HepG2 (cell line): Measurements from ENCODE around the gene CDC42BPG. TPM values are rescaled to one million over a fixed set of nuclear protein-coding genes. Genes with fewer than 3 reads are reported as not detected.

Experiments
- ATAC-seq: fragments of 200-7000 bp; cut with Tn5 transposase; 3 replicates; pipeline ENCODE4 v1.9.1; 2020; ENCODE audit warnings: mild to moderate bottlenecking, moderate library complexity
- BruUV-seq: library from RNA; stranded (reverse); fragments of 400-500 nt; replicated peaks from 2 replicates; lab custom pipeline; 2021; lab: Mats Ljungman, UMichigan
- CTCF ChIA-PET: fragments of 300-600 bp; formaldehyde crosslinking; extraction: SDS; loops from one replicate; lab custom pipeline; 2021; ENCODE audit warnings: low total read pairs, inconsistent platforms, low intra/inter-chr PET ratio; lab: Yijun Ruan, JAX
- POLR2A ChIA-PET: fragments of 350-600 bp; sonication (Branson Sonifier 250); formaldehyde crosslinking; loops from one replicate; lab custom pipeline; 2020; ENCODE audit warnings: antibody characterized with exemption, inconsistent platforms; lab: Yijun Ruan, JAX
- DNase-seq: peaks from one replicate; pipeline ENCODE4 v3.0.0-alpha.2; 2015; ENCODE audit warnings: low spot score
- FAIRE-seq: peaks from 3 replicates; lab custom pipeline; 2011; peaks lifted over from hg19 to GRCh38; lab: Jason Lieb, UNC
- H2AFZ ChIP-seq: one replicate; pipeline ENCODE4 v1.6.1; 2011; ENCODE audit warnings: low read length, inconsistent platforms
- H3K27ac ChIP-seq: fragments of 300-600 bp; 3 replicates; pipeline ENCODE4 v1.8.0; 2011; ENCODE audit warnings: mixed run types, mild to moderate bottlenecking, mixed read lengths, low read length, inconsistent platforms; ENCODE audit not compliant: insufficient read depth; ENCODE audit errors: extremely low read length
- H3K27me3 ChIP-seq, 2 experiments: fragments of 200-600 bp in 1 of 2; 2 replicates in 1 of 2; 3 replicates in 1 of 2; pipeline versions ENCODE4 v1.6.0 to v1.8.0; 2011; ENCODE audit warnings: low read length in 2 of 2, mild to moderate bottlenecking in 2 of 2, moderate library complexity in 2 of 2, inconsistent platforms in 1 of 2; ENCODE audit not compliant: insufficient read depth in 2 of 2, control insufficient read depth in 1 of 2
- H3K36me3 ChIP-seq, 2 experiments: fragments of 200-600 bp in 1 of 2; replicated peaks in 1 of 2; 2 replicates in 1 of 2; 3 replicates in 1 of 2; pipeline versions ENCODE4 v1.5.1 to v1.8.0; 2011; ENCODE audit warnings: low read length in 2 of 2, inconsistent platforms in 1 of 2; ENCODE audit not compliant: insufficient read depth in 2 of 2, control insufficient read depth in 1 of 2
- H3K4me1 ChIP-seq: 2 replicates; pipeline ENCODE4 v1.5.1; 2012; ENCODE audit warnings: low read length, inconsistent platforms; ENCODE audit not compliant: insufficient read depth
- H3K4me2 ChIP-seq: 2 replicates; pipeline ENCODE4 v1.6.0; 2011; ENCODE audit warnings: low read depth, low read length, inconsistent platforms
- H3K4me3 ChIP-seq, 3 experiments: fragments of 200-600 bp in 1 of 3; sonication (generic), shearing (Covaris generic) in 1 of 3; replicated peaks in 1 of 3; 2 replicates each; pipeline ENCODE4 v1.5.1; 2011 to 2016; ENCODE audit warnings: low read length in 3 of 3, inconsistent platforms in 2 of 3, low read depth in 2 of 3, mild to moderate bottlenecking in 2 of 3, control low read depth in 1 of 3, mixed read lengths in 1 of 3; ENCODE audit not compliant: insufficient read depth in 1 of 3
- H3K79me2 ChIP-seq: one replicate; pipeline ENCODE4 v1.6.1; 2011; ENCODE audit warnings: low read length, inconsistent platforms; ENCODE audit not compliant: insufficient read depth
- H3K9ac ChIP-seq: 2 replicates; pipeline ENCODE4 v1.6.0; 2011; ENCODE audit warnings: mild to moderate bottlenecking, low read depth, low read length, inconsistent platforms; ENCODE audit not compliant: insufficient read depth
- H3K9me3 ChIP-seq: 2 replicates; pipeline ENCODE4 v1.5.1; 2012; ENCODE audit warnings: mild to moderate bottlenecking, low read length
- H4K20me1 ChIP-seq: 2 replicates; pipeline ENCODE4 v1.6.0; 2011; ENCODE audit warnings: inconsistent platforms, mild to moderate bottlenecking, low read length, moderate library complexity; ENCODE audit not compliant: insufficient read depth
- EEA1 ChIP-seq: sonication (generic); formaldehyde crosslinking; IDR thresholded peaks from 2 replicates; pipeline ENCODE4 v1.5.1; 2020; ENCODE audit warnings: mild to moderate bottlenecking, missing genetic modification reagents, borderline replicate concordance
- EP300 ChIP-seq, 3 experiments: sonication (generic) in 1 of 3; formaldehyde crosslinking in 1 of 3; IDR thresholded peaks; 2 replicates each; pipeline versions ENCODE4 v1.5.1 to v1.6.1; 2011 to 2020; ENCODE audit warnings: low read depth in 2 of 3, low read length in 2 of 3, borderline replicate concordance in 1 of 3, improper control_type of control experiment in 1 of 3, mild to moderate bottlenecking in 1 of 3, missing genetic modification reagents in 1 of 3, moderate library complexity in 1 of 3
- HOXD1 ChIP-seq: sonication (generic); formaldehyde crosslinking; IDR thresholded peaks from 2 replicates; pipeline ENCODE4 v1.5.0; 2020; ENCODE audit warnings: missing genetic modification reagents
- RORA ChIP-seq: sonication (generic); formaldehyde crosslinking; IDR thresholded peaks from 2 replicates; pipeline ENCODE4 v1.5.0; 2020; ENCODE audit warnings: mild to moderate bottlenecking, missing genetic modification reagents, moderate library complexity
- SRSF1 ChIP-seq: fragments of 200-400 bp; formaldehyde crosslinking; optimal IDR thresholded peaks from 2 replicates; pipeline ENCODE3; 2017; ENCODE audit warnings: mild to moderate bottlenecking, low read depth, low read length, moderate library complexity
- TAF1 ChIP-seq: sonication (generic); formaldehyde crosslinking; IDR thresholded peaks from 2 replicates; pipeline ENCODE4 v1.4.0; 2020; ENCODE audit warnings: missing genetic modification reagents
- ZBTB2 ChIP-seq: sonication (generic); formaldehyde crosslinking; IDR thresholded peaks from 2 replicates; pipeline ENCODE4 v1.8.0; 2022; ENCODE audit warnings: low read depth, missing genetic modification reagents
- ZNF292 ChIP-seq: sonication (generic); formaldehyde crosslinking; IDR thresholded peaks from 2 replicates; pipeline ENCODE4 v1.8.1; 2022; ENCODE audit warnings: mild to moderate bottlenecking, low read depth, missing genetic modification reagents, borderline replicate concordance
- WGBS: methylation state at CpG from one replicate; pipeline ENCODE4 v1.1.6; 2017; ENCODE audit warnings: low lambda C conversion rate; 5-methylcytosine and 5-hydroxymethylcytosine counted together
- in situ Hi-C: cut with HindIII; loops from 2 replicates; pipeline ENCODE4 v1.10.0; 2017; ENCODE audit warnings: low pct_unique_long_range_greater_than_20kb; ENCODE audit not compliant: extremely low pct_ligation_motif_present
- intact Hi-C: fragments of 100-400 bp; cut with micrococcal nuclease; formaldehyde crosslinking; loops from one replicate; pipeline ENCODE4 v1.10.0; 2022; ENCODE audit not compliant: unreplicated experiment
- polyA plus RNA-seq, 8 experiments: library from polyadenylated mRNA; depleted of rRNA in 3 of 8; stranded (reverse) in 7 of 8; unstranded in 1 of 8; fragments of >200 nt; fragmentation: Illumina TruSeq in 4 of 8; extraction: Trizol in 4 of 8; gene quantifications; 2 replicates each; pipeline versions ENCODE4 v1.2.1 to v1.2.3, GENCODE V29; 2011 to 2016; ENCODE audit warnings: low read depth in 4 of 8, missing spikeins in 1 of 8, mixed read lengths in 1 of 8; ENCODE audit not compliant: insufficient read depth in 1 of 8
- total RNA-seq, 5 experiments: library from RNA; depleted of rRNA; stranded (reverse); fragments of >200 nt; fragmentation: Illumina TruSeq; extraction: Trizol; gene quantifications; 2 replicates each; pipeline ENCODE4 v1.2.3, GENCODE V29; 2016; ENCODE audit warnings: low read depth in 1 of 5
- TF ChIP-seq, protein P1 (sequence below): sonication (generic); formaldehyde crosslinking; IDR thresholded peaks from 2 replicates; pipeline ENCODE4 v1.4.0; 2020; ENCODE audit warnings: missing genetic modification reagents, borderline replicate concordance

The CDC42BPG gene
- total and polyA plus RNA-seq, 2 of the 13 experiments (the other 11 are each of a cell fraction or from before 2014, with no cell fraction given) = 0.55 to 1.4 TPM

DNA sequence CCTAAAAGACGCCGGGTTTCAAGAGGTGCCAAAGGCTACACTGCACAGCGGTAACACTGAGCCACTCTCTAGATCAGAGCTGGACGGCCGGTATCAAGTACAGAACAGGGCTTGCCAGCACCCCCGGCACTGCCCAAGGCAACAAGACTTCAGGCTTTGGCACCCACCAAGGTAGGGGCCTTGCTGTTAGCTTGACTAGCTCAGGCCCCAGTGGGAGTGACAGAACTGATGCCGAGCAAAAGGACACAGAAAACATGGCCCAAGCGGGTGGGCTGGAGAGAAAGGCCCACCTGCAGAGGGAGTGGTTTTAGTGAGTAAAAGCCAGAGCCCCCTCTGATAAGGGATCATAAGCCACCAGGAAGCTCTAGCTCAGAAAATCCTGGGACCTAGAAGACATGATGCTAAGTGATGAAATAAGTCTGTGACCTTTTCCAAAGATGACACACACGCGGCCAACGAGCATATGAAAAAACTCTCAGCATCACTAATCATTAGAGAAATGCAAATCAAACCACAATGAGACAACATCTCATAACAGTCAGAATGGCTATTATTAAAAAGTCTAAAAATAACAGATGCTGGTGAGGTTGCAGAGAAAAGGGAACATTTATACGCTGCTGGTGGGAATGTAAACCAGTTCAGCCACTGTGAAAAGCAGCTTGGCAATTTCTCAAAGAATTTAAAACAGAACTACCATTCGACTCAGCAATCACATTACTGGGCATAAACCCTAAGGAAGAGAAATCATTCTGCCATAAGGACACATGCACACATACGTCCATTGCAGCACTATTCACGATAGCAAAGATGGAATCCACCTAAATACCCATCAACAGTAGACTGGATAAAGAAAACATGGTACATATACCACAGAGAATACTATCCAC lies 21.1 kb upstream of the CDC42BPG start:
- no peak for ATAC-seq
- Histone ChIP-seq H3K36me3 (peaks cover 0 to 17% of the 10 kb centered on the region in 2 experiments; a peak in 1 of 5 replicates), H4K20me1 (no peaks in the 10 kb centered on the region), H3K9ac (no peak overlapping the region), H3K27me3 (no peaks in the 10 kb centered on the region), H3K4me1 (peaks cover 52% of the 10 kb centered on the region), H3K27ac (no peak overlapping the region), H2AFZ (no peak overlapping the region), H3K9me3 (no peaks in the 10 kb centered on the region), H3K79me2 (peaks cover 51% of the 10 kb centered on the region), H3K4me3 (no peak overlapping the region), H3K4me2 (no peak overlapping the region)
- no peak for FAIRE-seq
- in situ Hi-C loops (no loop called here), intact Hi-C loops (no loop called here)
- CTCF ChIA-PET = no interaction called here
- TF ChIP-seq EEA1 (CRISPR knock-in tag) = no peak
- TF ChIP-seq HOXD1 (CRISPR knock-in tag) = no peak
- TF ChIP-seq ZBTB2 (CRISPR knock-in tag) = no peak
- no peak for TF ChIP-seq RORA
- no peak for TF ChIP-seq EP300 (IDR thresholded peaks at IDR 0.05; ENCODE audit: low read depth in 2 of 2, low read length in 2 of 2)
- no peak for TF ChIP-seq EP300 (CRISPR knock-in tag; IDR thresholded peaks at IDR 0.05; ENCODE audit: borderline replicate concordance)
- TF ChIP-seq TAF1 (CRISPR knock-in tag) = no peak
- no peak for TF ChIP-seq SRSF1
- TF ChIP-seq ZNF292 (CRISPR knock-in tag) = no peak
- TF ChIP-seq, protein P1, sequence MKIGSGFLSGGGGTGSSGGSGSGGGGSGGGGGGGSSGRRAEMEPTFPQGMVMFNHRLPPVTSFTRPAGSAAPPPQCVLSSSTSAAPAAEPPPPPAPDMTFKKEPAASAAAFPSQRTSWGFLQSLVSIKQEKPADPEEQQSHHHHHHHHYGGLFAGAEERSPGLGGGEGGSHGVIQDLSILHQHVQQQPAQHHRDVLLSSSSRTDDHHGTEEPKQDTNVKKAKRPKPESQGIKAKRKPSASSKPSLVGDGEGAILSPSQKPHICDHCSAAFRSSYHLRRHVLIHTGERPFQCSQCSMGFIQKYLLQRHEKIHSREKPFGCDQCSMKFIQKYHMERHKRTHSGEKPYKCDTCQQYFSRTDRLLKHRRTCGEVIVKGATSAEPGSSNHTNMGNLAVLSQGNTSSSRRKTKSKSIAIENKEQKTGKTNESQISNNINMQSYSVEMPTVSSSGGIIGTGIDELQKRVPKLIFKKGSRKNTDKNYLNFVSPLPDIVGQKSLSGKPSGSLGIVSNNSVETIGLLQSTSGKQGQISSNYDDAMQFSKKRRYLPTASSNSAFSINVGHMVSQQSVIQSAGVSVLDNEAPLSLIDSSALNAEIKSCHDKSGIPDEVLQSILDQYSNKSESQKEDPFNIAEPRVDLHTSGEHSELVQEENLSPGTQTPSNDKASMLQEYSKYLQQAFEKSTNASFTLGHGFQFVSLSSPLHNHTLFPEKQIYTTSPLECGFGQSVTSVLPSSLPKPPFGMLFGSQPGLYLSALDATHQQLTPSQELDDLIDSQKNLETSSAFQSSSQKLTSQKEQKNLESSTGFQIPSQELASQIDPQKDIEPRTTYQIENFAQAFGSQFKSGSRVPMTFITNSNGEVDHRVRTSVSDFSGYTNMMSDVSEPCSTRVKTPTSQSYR = no peak
- no TSS peak for BruUV-seq
- POLR2A ChIA-PET = interaction anchor here (1.7 kb wide), 1 partner anchor 10 kb away, joined by 9 read pairs; no protein-coding TSS in a partner anchor
- DNase-seq = no peak
- WGBS = 97% methylated on average over 9 of the region's 15 CpGs
